PC-9 (cell line): Measurements from ENCODE around the gene PLCH2.

Experiments
- EZH2 ChIP-seq: fragments of 200-600 bp; sonication (generic); IDR thresholded peaks from 2 replicates; pipeline ENCODE4 v1.8.0; 2017; ENCODE audit warnings: antibody characterized with exemption, low read depth
- TF ChIP-seq, protein P1 (sequence below): fragments of 200-600 bp; sonication (generic); conservative IDR thresholded peaks from 2 replicates; pipeline ENCODE4 v1.6.1; 2017; ENCODE audit warnings: mixed run types, antibody characterized with exemption, mild to moderate bottlenecking, moderate library complexity

GRCh38 chr1:2474933-2475371 lies 1.1 kb upstream of the PLCH2 start:
- TF ChIP-seq, protein P1, sequence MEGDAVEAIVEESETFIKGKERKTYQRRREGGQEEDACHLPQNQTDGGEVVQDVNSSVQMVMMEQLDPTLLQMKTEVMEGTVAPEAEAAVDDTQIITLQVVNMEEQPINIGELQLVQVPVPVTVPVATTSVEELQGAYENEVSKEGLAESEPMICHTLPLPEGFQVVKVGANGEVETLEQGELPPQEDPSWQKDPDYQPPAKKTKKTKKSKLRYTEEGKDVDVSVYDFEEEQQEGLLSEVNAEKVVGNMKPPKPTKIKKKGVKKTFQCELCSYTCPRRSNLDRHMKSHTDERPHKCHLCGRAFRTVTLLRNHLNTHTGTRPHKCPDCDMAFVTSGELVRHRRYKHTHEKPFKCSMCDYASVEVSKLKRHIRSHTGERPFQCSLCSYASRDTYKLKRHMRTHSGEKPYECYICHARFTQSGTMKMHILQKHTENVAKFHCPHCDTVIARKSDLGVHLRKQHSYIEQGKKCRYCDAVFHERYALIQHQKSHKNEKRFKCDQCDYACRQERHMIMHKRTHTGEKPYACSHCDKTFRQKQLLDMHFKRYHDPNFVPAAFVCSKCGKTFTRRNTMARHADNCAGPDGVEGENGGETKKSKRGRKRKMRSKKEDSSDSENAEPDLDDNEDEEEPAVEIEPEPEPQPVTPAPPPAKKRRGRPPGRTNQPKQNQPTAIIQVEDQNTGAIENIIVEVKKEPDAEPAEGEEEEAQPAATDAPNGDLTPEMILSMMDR, result no peak
- TF ChIP-seq EZH2, result no peak
